Amniotic epithelial cell (primary cell): ENCODE results near the gene RNF166.

ENCODE experiments used
- DNase-seq: peaks from one replicate; pipeline ENCODE4 v3.0.0-alpha.2; 2010; ENCODE audit warnings: low read depth

RNF166 gene, protein sequence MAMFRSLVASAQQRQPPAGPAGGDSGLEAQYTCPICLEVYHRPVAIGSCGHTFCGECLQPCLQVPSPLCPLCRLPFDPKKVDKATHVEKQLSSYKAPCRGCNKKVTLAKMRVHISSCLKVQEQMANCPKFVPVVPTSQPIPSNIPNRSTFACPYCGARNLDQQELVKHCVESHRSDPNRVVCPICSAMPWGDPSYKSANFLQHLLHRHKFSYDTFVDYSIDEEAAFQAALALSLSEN

DNA sequence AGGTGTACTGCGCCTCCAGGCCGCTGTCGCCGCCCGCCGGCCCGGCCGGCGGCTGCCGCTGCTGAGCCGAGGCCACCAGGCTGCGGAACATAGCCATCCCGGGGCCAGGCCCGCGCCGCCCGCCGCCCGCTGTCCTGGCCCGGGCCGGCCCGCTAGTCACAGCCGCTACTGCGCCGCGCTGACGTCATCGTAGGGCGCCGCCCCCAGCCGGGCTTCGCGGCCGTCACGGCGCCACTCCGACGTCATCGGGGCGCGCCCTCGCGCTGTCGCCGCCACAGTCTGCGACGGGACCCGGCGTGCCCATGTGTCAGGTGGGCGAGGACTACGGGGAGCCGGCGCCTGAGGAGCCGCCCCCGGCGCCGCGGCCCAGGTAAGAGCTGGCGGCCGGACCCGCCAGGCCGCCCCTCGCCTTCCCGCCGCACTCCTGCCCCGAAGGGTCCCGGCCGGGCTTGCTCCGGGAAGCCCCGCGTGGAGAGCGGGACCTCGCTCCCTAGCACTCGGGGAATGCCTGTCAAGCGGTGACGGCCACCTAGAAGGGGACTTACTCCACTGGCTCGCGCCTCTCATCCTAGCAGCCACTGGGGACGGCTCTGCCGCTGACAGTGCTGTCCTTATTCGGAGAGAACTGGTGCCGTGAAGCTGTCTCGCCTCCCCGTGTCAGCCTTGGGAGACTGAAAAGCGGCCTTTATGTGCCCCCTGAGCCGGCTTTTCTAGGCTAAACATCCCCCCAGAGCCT is at the start of gene RNF166, which contains the start of gene CTU2:
RNF166 (minus strand) TSS at position 180 of the 736 bp plus-strand sequence; CDS start at position 97, 83 bp downstream.
CTU2 (plus strand) TSS at position 275 of the 736 bp plus-strand sequence; CDS start at position 303, 28 bp downstream.
- peak; percentile 74 for DNase-seq

DNA sequence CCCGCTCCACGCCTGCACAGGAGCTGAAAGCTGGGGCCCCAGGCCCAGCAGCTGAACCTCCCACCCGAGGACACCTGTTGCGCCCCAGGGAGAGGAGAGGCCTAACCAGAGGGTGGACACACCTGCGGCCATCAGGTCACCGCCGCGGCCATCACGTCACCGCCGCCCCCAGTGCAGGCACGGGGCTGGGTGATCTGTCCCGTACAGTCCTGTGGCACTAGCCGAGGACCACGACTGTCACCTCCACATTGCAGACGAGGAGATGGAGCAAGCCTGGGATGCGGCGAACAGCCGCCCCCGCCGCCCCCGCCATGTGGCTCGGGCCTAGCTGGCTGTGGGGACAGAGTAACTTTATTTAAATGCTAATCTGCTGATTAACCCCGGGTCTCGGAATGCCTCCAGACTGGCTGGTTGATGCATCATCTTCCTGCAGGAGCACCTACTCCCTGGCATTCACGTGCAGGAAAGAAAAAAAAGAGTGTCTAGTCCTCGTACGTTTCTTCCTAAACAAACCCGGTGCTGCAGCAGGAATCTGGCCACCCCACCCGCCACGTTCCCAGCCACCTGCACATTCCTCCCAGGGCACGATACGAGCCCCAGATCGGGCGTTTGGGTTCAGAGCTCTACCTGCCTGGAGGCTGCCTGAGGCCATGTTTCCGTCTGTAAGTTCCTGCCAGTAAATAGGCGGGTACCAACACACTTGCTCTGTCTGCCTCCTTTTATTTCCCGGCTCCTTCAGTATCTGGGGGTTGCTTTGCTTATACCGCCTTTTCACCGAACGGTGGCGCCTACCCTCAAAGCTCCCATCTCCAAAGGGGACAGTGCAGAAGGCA is 48.9 kb upstream of the RNF166 start:
- DNase-seq, result peak; percentile 49

DNA sequence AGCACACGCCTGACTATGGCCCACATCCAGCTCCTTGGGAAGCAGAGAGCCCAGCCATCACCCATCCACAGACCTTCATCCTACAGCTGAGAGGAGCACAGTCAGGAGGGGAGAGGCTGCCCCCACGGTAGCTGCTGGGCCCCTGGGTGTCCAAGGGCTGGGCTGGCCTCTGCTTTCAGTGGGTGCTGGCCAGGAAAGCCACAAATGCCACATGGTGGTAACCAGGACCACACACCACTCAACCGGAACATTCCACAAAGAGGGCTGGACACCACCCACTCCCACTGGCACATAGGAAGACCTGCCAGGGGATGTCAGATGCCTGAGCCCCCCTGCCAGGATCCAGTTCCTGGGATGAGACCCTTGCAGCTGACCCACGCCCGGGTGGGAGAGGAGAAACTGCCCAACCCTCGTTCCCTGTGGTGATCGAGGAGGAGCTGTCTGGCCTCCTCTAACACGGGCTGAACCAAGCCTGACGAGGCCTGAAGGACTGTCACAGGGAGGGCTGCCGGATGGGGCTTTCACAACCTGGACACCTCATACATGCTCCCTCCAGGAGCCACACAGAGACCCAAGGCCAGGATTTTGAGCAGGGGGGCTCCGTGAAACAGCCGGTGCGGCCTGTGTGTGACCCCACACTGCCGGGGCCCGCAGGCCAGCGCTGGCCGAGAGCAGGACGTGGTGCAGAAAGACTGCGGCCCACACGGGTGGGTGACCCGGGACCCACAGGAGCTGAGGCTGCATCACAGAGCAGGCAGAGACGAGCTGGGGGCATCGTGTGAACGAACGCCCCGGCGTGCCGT is 48.1 kb upstream of the RNF166 start:
- DNase-seq, result no peak

DNA sequence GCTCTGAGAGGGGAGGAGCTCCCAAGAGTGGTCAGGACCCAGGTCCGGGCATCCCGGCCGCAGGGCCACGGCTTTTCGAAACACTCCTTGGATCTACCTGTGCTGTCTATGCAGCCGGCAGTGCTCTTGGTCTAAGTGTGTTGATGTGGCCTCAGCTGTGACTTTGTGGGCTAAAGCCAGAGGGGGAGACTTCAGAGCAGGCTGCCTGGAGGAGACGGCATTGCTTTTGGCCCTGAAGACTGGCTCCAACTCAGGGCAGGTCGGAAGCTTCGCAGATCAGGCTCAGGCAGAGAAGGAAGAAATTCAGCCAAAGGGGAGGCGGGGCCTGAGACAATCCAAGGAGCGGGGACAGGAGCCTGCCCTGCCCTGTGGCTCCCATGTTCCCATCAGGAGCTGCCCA is 47.4 kb upstream of the RNF166 start:
- no peak for DNase-seq

DNA sequence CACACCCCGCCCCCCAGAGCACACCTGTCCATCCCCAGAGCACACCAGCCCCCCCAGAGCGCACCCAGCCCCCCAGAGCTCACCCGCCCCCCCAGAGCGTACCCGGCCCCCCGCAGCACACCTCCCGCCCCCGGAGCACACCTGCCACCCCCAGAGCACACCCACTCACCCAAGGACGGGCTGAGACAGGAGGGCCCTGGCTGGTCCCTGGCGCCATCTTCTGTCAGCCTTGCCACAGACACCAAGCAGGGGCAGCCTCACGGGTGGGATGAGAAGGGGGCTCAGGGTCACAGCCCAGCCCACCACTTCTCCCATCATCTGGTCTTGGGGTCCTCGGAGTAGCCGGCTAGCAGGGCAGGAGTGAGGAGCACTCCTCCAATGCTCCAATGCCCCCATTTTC is 47.0 kb upstream of the RNF166 start:
- no peak for DNase-seq

DNA sequence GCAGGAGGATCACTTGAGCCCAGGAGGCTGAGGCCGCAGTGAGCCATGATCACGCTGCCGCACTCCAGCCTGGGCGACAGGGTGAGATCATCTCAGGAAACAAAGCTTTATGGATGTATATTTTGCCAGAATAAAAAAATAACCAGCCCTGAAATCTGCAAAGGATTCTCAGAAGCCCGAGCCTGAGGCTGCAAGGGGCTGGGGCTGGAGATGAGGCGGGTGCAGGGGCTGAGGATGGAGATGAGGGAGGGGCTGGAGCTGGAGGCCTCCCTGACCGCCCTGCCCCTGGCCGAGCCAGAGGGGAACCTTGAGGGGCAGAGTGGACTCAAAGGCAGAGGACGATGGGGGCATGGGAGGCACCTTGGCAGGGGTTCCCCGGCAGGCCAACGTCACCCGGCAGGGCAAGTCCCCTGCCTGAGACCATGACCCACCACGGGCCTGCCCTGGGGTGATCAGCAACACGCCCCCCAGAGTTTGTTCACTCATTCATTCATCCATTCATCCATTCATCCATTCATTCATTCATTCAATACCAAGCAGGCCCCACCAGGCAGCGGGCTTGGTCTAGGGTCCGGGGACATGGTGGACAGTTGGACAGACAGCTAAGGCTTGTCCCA is 46.3 kb upstream of the RNF166 start:
- DNase-seq, result no peak

DNA sequence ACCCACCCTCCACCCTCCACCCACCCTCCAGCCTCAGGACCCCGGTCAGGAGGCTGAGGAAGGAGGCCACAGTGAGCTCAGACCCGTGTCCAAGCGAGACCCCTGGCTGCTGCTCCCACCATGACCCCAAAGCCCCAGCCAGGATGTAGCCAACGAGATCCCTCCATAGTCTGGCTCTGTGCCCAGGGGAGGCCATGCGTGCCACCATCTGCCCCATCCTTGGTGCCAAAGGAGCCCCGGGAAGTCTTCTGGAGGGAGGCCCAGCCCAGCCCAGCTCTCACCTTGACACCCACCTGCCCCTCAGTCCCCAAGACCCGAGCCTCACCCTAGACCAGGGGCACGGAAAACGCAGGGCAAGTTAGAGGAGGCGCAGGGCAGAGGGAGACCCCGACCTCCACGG is 44.6 kb upstream of the RNF166 start:
- DNase-seq, result no peak

DNA sequence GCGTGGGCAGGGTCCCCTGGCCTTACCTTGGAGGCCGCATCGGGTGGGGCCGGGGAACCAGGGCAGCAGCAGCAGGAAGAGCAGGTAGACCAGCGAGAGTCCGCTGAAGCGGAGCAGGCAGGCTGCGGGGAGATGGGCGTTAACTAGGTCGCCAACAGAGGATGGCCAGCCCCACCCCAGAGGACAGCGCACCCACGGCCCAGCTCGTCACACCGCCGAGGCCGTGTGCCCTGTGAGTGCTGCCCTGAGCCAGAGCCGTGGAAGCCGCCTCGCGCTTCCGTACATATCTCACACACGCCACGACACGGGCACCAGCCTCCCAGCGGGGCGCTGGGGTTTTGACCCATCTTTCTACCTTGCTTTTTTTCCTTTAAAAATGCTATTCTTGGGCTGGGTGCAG is 43.1 kb upstream of the RNF166 start:
- DNase-seq, result no peak

DNA sequence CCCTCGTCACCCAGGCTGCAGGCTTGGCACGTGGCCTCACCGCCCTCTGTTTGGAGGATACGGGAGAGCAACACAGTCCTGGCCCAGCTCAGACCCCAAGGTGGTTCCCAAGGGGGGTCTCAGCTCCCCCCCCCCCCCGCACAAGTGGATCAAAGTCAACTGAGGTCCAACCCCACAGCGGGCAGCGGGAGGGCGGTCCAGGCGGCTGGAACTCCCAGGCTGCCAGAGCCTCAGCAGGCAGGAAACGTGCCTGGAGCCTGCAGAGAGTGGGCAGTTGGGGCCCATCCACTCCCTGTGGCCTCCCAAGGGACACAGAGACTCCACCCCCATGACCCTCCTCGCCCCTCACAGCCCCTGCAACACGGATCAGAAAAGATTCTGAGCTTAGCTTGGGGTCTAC is 42.2 kb upstream of the RNF166 start:
- DNase-seq, result no peak

DNA sequence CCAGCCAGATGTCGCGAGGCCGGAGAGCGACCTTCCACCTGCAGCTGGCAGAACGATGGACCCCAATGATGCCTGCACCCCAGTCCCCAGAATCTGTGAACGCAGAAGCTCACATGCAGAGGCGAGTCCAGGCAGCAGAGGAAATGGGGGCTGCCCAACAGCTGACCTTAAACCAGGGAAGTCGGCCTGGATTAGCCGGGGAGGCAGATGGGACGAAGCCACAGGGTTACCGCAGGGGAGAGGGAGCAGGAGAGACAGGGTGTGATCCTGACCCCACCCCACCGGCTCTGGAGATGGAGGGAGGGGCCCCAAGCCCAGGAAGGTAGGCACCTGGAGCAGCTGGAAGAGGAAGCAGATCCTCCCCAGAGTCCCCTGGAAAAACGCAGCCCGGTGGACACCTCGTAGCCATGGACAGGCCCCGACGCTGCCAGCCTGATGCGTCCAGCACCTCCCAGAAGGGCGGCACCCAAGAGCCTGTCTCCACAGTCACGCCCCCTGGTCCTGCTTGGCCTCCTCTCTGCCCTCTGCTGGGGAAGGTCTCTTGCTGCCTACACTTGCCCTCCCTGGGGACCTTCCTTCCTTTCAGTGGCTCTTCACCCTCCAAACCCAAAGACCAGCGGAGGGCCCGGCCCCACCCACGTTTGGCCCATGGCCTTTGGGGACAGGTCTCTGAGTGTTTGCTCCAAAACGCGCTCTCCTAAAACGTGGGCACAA is 41.5 kb upstream of the RNF166 start:
- DNase-seq, result no peak

DNA sequence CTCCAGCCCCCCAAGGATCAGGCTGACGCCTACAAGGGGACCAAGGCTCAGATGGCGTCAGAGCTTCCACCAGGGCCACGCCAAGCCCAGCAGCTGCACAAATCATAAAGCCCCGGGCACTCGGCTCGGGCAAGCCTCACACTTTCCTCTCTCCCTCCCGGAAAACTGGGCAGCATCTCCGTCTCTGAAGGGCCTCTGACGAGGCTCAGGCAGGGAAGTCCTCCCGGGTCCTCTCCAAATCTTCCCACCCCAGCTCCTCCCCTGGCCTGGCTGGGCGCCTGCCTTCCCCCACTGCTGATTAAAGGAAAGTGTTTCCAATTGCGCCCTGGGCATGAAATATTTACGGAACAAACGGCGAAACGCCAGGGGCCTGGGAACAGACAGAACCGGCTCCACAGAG is 40.3 kb upstream of the RNF166 start:
- DNase-seq, result no peak

DNA sequence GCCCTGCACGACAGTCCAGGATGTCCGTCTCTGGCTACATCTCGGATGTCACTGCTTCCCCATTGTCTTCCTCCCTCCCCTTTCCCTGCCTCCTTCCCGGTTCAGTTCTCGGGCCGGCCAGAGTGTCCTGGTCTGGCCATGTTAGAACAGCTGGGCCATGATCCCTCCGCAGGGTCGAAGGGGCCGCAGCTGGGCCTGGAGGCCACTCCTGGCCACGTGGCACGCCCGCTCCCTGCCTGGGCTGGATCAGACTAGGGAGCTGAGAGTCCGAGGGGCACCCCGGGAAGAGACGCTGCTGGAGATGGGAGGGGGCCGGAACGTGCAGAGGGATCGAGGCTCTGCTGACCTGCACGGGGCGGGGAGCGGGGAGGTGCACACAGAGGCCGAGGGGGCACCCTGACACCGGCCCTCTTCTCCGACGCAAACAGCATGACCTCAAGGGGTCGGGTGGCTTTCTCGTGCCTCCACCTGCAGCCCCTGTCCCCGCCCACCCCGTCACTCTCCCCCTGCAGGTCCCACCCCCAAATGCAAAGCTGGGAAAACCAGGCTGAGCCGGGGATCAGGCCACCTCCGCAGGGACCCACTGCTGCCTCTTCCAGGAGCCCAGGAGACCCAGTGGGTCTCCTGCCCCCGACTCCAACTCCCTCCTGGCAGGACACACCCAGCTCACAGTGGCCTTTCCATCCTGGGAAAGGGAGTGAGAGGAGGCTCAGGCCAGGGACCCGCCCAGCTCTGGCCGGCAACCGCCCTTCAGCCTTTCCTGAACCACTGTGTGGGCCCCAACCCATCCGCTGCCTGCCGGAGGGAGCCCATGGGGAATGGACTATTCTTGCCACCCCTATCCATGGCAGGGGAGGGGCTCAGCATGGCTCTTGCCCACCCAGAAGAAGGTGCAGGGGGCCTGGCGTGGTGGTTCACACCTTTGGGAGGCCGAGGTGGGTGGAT is 38.6 kb upstream of the RNF166 start:
- no peak for DNase-seq

DNA sequence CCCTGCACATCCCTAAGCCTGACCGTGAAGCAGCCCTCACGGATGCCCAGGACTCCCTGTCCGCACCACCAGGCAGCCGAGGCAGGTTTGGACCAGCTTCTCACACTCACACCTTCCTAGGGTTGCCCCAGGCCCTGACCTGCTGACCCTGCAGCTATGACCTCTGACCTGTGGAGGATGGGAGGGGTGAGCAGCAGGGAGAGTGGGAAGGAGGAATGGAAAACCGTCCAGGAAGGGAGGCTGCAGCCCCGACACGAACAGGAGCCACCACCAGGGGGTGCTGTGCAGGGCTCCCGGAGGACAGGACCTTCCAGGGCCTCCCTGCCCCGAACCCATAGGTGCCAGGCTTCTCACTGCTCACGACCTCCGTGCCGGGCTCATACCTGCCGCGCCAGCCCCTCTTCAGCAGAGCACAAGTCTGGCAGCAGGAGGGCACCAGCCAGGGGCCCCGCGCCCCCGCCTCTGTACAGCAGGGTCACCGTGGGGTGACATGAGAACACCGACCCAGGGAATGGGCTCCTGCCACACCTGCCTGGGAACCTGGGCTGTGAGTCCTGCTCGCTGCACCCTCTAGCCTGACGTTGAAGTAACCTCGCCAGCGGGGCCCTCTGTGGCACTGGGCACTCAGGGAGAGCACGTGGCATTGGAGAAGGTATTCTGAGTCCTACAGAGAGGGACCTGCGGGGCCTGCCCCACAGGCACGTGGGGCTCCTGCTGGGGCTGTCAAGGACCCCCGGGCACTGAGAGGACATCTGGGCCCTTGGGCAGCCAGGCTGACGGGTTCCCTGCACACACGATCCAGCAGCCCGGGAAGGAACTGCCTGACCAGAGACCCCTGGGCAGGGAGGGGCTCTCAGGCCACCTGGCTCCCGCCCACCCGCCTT is 37.7 kb upstream of the RNF166 start:
- peak; percentile 52 for DNase-seq

DNA sequence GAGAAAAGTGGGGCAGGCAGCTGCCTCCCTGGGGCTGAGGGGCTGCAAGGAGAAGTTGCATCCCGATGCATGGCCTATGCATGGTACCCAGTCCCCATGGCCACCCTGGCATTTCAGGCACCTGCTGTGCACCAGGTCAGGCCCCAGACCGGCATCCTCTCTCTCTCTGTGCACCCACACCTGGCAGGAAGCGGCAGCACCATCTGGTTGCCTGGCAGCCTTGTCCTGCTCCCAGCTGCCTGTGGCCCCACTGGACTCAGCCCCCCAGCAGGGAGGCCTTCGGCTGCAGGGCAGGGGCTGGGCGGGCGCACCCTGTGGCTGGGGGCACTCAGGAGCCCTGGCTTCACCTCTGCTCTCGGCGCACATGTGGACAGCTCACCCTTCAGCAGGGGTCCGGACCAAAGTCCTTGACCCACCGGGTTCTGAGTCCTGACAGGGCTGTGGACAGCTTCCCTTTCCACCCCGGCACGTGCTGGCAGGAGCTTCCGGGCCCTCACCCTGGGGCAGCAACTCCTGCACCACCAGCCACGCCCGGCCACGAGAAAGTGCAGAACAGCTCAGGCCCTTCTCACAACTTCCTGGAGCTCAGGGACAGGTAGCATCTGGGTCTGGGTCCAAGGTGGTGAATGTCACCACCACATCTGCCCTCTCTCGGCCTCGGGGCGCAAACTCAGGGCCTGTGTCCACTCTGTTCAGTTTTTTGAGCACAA is 36.8 kb upstream of the RNF166 start:
- no peak for DNase-seq

DNA sequence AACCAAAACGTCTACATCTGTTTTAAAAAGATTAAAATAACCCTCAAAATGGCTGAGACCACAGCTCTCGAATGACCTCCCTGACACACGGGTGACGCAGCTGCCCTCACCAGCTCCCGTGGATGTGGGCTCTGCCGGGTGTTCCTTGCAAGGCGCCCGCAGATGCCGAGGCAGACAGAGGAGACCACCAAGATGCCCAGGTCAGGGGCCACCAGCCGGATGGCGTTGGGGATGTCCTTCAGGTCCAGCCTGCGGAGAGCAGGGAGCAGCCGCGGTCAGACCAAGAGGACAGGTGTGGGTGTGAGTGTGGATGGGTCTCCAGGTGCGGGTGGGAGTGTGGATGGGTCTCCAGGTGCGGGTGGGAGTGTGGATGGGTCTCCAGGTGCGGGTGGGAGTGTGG is 35.2 kb upstream of the RNF166 start:
- DNase-seq, result no peak

DNA sequence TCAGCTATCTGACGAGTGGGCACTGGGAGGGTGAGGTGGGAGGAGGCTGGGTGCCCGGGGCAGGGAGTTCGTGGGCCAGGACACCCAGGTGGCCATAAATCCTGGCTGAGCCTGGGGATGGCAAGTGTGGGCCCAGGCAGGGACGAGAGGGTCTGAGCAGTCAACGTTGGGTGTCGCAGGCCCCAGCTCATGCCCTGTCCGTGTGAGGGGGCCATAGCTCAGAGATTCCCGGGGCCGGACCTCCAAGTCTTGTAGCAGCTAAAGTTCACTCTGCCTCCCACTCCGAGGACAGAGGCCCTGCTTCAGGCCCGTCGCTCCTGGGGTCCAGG is 34.5 kb upstream of the RNF166 start:
- no peak for DNase-seq

DNA sequence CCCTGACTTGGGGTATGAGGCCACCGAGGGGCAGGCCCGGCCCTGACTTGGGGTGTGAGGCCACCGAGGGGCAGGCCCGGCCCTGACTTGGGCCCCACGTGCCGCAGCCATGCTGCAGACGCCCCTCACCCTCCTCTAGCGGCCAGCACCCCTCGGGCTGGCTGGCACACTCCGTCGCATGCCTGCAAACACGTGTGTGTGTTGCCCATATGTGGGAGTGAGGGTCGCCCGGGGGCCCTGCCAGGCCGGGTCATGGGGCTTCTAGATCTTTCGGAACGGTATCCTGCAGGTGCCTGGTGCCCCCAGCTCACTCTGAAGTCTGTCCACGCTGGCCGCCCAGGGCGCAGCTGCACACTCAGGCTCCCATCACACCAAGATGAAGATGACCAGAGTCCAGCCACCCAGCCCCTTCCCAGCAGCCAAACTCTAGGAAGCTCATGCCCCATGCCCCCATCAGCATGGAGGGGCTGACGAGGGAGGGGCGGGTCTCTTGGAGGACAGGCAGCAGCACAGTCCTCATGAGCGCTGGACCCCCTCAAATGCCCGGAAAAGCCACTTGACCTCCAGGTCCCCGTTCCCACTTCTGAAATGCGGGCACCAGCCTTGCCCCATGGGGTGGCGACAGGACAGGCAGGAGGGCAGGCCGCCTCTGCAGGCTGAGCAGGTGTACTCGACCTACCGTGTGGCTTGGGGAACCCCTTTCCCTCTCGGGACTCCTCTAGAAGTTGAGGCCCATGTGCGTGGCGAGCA is 33.9 kb upstream of the RNF166 start:
- no peak for DNase-seq
